Epidermal melanocyte (primary cell): Measurements from ENCODE around the gene ARHGAP44.
A peak's percentile ranks its signal among the peaks of the same experiment; 100 is the strongest.

Experiments
- DNase-seq: peaks from one replicate; pipeline ENCODE4 v3.0.0; 2011; ENCODE audit warnings: low spot score; ENCODE audit not compliant: insufficient read length

ARHGAP44 gene

DNA sequence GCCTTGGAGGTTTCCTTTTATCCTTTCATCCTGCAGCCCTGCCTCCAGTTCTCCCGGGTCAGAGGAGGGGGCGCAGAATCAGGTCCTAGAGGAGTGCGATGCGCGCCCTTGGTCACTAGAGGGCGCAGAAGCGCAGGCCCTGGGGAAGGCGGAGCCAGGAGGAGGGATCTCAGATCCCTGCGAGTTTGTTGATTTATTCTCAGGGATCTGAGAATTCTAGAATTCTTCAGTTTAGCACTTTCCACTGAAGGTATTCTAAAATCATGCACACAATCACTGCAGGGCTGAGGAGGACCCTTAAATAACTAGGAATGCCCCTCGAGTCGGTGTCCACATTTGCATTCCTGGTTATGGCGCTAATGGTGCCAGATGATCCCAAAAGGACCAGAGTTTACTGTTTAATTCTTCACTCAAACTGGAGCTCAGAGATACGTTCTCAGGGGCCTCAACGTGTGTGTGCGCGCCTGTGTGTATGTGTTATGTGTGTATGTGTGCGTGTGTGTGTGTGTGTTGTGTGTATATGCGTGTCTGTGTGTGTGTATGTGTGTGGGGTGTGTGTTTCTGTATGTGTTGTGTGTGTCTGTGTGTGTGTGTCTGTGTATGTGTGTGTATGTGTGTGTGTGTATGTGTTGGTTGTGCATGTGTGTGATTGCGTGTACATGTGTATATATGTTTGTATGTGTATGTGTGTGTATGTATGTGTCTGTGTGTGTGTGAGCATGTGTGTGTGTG lies 235.4 kb downstream of the ARHGAP44 start:
- DNase-seq: peak; percentile 51

DNA sequence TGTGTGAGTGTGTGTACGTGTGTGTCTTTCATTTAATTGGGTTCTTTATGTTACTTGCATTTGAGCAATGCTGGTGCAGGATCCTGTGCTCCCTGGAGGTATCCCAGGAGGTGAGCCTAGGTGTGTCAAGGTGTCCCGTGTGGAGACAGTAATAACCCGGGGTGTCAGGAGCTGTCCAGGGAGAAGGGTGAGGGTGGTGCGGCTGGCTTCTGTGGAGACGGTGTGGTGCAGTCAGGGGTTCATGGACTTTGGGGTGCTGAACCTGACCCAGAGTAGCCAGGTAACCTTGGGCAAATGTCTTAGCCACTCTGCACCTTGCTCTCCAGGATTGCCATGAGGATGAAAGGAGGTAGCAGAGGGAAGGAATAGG lies 235.9 kb downstream of the ARHGAP44 start:
- no peak for DNase-seq

DNA sequence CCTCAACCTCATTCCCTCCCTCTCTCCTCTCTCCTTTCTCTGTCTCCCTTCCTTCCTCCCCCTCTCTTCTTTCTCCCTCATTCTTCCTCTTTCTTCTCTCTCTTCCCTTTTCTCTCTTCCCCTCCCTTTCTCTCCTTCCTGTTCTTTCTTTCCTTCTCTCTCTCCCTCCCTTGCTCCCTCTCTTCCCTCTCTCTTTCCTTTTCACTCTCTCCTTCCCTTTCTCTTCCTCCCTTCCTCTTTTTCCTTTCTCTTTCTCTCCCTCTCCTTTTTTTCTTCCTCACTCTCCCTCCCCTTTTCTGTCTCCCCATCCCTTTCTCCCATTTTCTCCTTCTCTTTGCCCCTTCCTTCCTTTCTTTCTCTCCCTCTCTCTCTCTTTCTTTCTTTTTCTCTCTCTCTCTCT lies 236.4 kb downstream of the ARHGAP44 start:
- no peak for DNase-seq

DNA sequence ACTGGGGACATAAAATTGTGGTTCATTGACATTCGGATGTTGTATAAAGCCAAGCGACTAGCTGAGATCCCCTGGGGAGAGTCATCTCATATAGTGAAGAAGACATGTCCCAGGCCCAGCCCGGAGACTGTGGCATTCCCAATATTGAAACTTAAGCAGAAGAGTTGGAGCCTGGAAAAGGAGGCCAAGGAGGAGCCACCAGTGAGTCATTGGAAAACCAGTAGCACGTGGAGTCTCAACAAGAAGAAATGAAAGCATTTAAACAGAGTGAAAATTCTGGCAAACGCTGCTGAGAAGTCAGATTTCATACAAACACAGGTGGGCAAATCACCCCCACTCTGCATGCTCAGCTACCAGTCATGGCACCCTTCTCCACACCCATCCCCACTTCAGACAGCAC lies 237.9 kb downstream of the ARHGAP44 start:
- no peak for DNase-seq

DNA sequence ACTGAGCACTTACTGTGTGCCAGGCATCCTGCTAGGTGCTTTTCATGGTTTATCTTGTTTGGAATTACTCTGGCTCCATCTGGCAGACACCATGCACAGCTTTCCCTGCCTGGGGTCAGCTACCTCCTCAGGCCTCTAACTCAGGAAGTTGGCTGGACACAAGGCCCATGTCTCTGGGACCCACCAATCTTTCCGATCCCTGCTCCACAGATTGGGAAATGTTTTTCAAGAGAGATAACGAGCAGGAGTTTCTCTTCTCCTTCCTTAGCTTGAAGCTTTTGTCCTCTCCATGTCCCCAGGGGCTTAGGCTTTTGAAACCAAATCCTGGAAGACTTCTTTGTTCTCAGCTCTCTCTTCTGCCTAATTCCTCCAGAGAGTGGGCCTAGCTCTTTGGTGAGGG lies 240.0 kb downstream of the ARHGAP44 start:
- no peak for DNase-seq

DNA sequence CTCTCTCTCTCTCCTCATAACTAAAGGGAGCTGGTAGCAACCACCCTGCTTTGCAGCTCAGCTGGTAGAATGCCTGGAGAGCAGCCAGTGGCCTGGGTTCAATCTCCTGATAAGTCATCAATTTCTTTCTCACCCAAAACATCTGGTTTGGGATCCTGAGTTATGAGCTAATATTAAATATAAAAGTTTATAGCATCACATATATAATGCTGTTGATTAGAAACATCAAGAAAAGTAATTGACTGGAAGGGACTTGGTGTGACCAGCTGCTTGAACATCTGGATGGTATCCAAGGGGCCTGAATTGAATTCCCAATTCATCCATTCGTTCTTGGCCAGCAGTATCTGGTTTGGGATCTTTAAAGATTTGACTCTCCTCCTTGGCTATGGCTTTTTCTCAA lies 240.8 kb downstream of the ARHGAP44 start:
- no peak for DNase-seq

DNA sequence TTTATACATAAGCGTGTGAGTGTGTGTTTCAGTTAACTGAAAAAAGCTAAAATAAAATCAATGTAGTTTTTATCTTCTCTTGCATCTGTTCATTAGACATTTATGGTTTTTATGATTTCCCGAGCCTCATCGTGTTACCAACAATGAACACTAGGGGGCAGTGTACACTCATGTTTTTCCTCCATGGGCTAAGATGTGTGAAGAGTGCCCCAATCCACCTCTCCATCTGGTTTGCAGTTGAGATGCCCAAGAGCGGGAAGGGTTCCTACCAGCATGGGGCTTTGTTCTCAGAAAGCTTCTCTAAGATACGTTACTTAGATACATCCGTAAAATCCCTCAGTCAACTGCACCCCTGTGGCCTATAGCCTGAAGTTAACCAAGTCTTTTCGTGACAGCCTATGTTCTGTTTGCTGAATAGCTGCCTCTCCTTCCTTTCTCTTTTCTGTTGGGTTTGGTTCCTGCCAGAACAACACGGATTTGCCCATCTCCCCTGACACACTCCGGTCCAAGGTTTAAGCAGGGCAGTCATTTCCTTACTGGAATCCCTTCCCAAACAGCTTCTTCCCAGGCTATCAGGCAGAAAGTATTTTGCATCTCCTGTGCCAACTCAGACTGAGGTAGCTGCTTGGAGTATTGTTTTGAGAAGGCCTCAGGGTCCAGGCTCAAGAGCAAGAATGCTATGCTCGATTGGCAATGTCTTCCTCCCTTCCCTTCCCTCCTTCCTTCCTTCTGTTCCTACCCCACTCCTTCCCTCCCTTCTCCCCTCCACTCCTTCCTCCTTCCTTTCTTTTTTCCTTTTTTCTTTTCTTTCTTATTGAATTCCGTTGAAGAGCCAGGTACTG lies 241.4 kb downstream of the ARHGAP44 start:
- peak; percentile 57 for DNase-seq

DNA sequence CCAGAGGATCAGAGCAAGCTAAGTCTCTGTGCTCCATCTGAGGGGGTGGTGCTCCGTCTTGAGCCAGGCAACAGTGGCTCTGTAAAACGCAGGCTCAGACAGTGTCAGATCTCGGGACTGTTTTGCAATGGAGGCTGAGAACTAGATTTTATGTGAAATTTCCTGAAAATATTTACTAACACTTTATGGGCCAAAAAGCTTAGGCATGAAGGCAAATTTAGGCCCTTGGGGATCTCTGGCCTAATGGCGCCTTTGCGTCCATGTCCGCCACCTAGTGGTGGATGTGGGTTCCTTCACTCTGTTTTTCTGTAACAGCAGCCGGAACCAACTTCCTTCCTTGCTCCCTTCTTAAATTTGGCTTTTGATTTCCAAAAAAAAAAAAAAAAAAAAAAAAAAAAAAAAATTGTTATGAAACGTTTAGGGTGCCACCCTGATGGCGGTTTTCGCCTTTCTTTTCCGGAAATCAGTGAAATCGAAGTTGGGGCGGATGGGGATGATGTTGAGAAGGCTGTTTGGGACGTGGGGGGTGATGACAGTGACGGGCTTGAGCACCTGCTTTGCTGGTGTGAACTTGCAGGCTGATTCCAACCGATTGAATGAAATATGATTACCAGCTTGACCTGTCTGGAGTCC lies 242.5 kb downstream of the ARHGAP44 start:
- peak; percentile 31 for DNase-seq

DNA sequence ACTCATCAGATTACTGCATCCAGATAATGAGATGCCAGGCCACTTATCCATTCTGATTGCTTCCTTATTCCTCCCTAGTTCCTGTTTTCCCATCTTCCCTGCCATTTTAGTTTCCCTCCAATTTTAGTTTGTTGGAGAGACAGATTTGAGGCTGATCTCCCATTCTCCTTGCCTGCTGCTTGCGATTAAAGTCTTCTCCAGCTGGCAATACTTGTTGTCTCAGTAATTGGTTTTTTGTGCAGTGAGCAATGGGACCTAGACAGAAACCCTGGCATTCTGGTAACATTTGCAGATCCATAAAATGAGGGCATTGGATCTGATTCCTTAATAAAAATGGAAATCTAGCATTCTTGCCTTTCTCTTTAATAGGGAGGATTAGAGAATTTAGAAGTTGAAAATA lies 246.1 kb downstream of the ARHGAP44 start:
- DNase-seq: no peak

DNA sequence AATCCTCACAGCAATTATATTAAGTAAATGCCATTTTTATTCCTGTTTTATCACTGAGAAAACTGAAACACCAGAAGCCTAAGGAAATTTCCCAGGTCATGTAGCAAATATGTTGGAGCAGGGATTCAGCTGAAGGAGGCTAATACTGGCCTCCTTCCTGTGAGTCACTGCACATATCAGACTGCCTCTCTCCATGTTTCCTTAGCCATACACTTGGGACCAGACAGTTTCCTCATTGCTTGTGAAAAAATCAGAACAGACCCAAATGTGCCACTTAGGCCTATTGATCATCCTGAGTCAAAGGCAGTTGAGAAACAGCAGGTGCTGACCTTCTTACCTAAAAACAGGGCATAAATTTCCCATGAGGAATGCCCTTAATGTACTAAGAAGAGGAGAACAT lies 247.5 kb downstream of the ARHGAP44 start:
- DNase-seq: no peak

DNA sequence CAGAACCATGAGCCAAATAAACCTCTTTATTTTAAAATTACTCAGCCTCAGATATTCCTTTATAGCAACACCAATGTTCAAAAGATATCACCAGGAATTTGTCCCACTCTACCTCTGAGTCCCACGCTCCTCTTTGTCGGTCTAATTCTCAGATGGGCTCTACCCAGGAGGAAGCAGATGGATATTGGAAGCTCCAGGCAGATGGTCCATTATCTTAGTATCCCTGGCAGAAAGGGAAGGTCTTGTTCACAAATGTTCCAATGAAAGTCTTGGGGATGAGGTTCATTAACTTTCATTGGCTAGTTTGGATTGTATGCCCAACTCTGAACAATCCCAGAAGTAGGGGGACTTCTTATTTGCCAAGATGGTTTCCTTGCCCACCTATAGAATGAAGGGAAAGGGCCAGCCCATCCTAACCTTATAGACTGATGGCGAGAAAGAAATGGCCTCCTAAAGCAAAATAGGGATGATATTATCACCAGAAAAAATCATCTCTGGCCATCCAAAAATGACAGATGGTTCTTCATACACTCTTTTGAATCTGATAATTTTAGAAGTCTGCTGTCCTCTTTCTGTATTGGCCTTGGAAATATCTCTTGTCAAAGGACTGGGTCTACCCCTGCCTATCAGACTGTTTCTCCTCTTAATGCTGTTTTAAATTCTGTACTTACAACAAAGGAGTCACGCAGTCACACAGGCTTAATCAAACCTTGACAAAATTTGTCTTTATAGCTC lies 249.8 kb downstream of the ARHGAP44 start:
- no peak for DNase-seq
